Right lobe of liver (tissue), 4 donors: ENCODE results near the gene FGFR2.

ENCODE experiments used
- CTCF ChIP-seq, 4 donors: fragments of 200-600 bp in 3 of 4; fragments of 450-650 bp in 1 of 4; IDR thresholded peaks; one replicate each; pipeline versions ENCODE4 v1.5.1 to v1.8.0; 2016 to 2022; ENCODE audit warnings: antibody characterized with exemption in 4 of 4, mild to moderate bottlenecking in 2 of 4
- POLR2A ChIP-seq: fragments of 450-650 bp; IDR thresholded peaks from one replicate; pipeline ENCODE4 v1.6.1; 2017; ENCODE audit warnings: antibody characterized with exemption, mild to moderate bottlenecking
- donor health status: DM: no; HTN: no; CAD: no.
- donor health status: DM: no; HTN: no; CAD: no.
- donor health status: DM: no; HTN: yes; CAD: no.

- TF ChIP-seq CTCF (IDR thresholded peaks at IDR 0.05) = no peak
- no peak for TF ChIP-seq POLR2A
Observed at GRCh38 chr10:121452581-121452980, 145.7 kb downstream of the FGFR2 start.
